Heart left ventricle (tissue), 16 donors: Measurements from ENCODE around the gene RFC2. TPM values are rescaled to one million over a fixed set of nuclear protein-coding genes. Genes with fewer than 3 reads are reported as not detected.

Source experiments
- ATAC-seq, 4 donors: fragments of 200-7000 bp; cut with Tn5 transposase; one replicate each; pipeline ENCODE4 v1.9.1; 2020 to 2022; ENCODE audit warnings: moderate library complexity in 4 of 4, mild to moderate bottlenecking in 3 of 4, moderate number of reproducible peaks in 1 of 4
- DNase-seq, 5 donors: peaks; one replicate each; pipeline ENCODE4 v3.0.0-alpha.2; 2020
- H3K27ac ChIP-seq, 12 donors: fragments of 200-600 bp; sonication (generic) in 4 of 12; one replicate each; pipeline versions ENCODE4 v1.5.0 to v1.8.0; 2016 to 2022; ENCODE audit warnings: mild to moderate bottlenecking in 2 of 12
- H3K27me3 ChIP-seq, 9 donors: fragments of 200-600 bp; sonication (generic) in 2 of 9; one replicate each; pipeline versions ENCODE4 v1.5.1 to v1.8.0; 2016 to 2022; ENCODE audit warnings: mild to moderate bottlenecking in 3 of 9
- H3K36me3 ChIP-seq, 9 donors: fragments of 200-600 bp; sonication (generic) in 2 of 9; one replicate each; pipeline versions ENCODE4 v1.5.0 to v1.8.0; 2018 to 2022; ENCODE audit warnings: mild to moderate bottlenecking in 2 of 9
- H3K4me1 ChIP-seq, 12 donors: fragments of 200-600 bp; sonication (generic) in 4 of 12; one replicate each; pipeline versions ENCODE4 v1.5.0 to v1.8.0; 2016 to 2022; ENCODE audit warnings: mild to moderate bottlenecking in 3 of 12
- H3K4me3 ChIP-seq, 12 donors: fragments of 200-600 bp; sonication (generic) in 4 of 12; one replicate each; pipeline versions ENCODE4 v1.5.0 to v1.8.0; 2017 to 2022; ENCODE audit warnings: mild to moderate bottlenecking in 9 of 12, moderate library complexity in 4 of 12
- H3K9me3 ChIP-seq, 12 donors: fragments of 200-600 bp; sonication (generic) in 4 of 12; one replicate each; pipeline versions ENCODE4 v1.5.0 to v1.8.0; 2016 to 2022; ENCODE audit warnings: mild to moderate bottlenecking in 1 of 12
- CTCF ChIP-seq, 12 donors: fragments of 200-600 bp; sonication (generic) in 4 of 12; IDR thresholded peaks; one replicate each; pipeline versions ENCODE4 v1.5.0 to v1.8.0; 2018 to 2022; ENCODE audit warnings: antibody characterized with exemption in 12 of 12, mild to moderate bottlenecking in 5 of 12
- POLR2A ChIP-seq, 2 donors: fragments of 450-650 bp; IDR thresholded peaks; one replicate each; pipeline ENCODE4 v1.6.1; 2017; ENCODE audit warnings: antibody characterized with exemption in 2 of 2, mild to moderate bottlenecking in 2 of 2, moderate library complexity in 2 of 2
- WGBS, 4 donors: extraction: QIAGEN DNeasy Blood & Tissue Kit in 2 of 4; methylation state at CpG; one replicate each; pipeline versions ENCODE4 v1.1.5 to v1.1.7; 2013 to 2018; 5-methylcytosine and 5-hydroxymethylcytosine counted together
- intact Hi-C, 10 donors: fragments of 100-400 bp; cut with DNase I; formaldehyde crosslinking; loops; one replicate each; pipeline versions ENCODE4 v1.11.1 to v1.14.2; 2022
- polyA plus RNA-seq, 2 donors: library from polyadenylated mRNA; stranded (reverse); fragments of 200-250 nt; gene quantifications; one replicate each; pipeline ENCODE4 v1.2.3, GENCODE V29; 2013
- total RNA-seq, 9 donors: library from RNA; depleted of rRNA in 2 of 9; stranded (reverse); fragments of >200 nt in 2 of 9; fragmentation: NEBNext Ultra II Directional in 3 of 9; extraction: Animal tissue kit (Norgen Biotek cat#: 25700) in 3 of 9; gene quantifications; one replicate each; pipeline versions ENCODE4 v1.1.0 to v1.2.4, GENCODE V29; 2016 to 2023
- donor health status: ischemic (EF 13 %, LVEDD 7.1; RV severe dilation, severe dysfunction).
- donor health status: healthy with polysubstance abuse.
- donor health status: DM: no; HTN: yes; CAD: no.
- donor health status: DM: no; HTN: no; CAD: no.
- donor health status: ischemic (EF 25% LVEDD 6.9; RV normal size, moderate dysfunction).
- donor health status: ischemic (EF 25% LVEDD 5.7; RV mildly dilated, moderate dysfunction).
- donor health status: healthy.
- donor health status: DM: yes; HTN: yes; CAD: no.
- donor health status: ischemic (EF 35%, LVEDD 5.7; RV mildly dilated, moderate dysfunction).
- donor health status: nonischemic (EF 11% LVEDD 7.7; RV severe dilation, severe dysfunction).
- donor health status: DM: yes; HTN: yes; CAD: no.
- donor health status: PGD.
- donor health status: ischemic (EF 29% LVEDD 5.4; RV normal size, mild dysfunction).
- donor health status: nonischemic (EF 23%, LVEDD 6.1; RV moderate dilation, normal function).

RFC2 gene
- total and polyA plus RNA-seq, 11 donors, result 7.8 to 21.8 (median 12.2) TPM

- H3K36me3 ChIP-seq, result peaks cover 0 to 5% (median 0%) of the 10 kb centered on the region in 9 donors
- peaks cover 0 to 4% (median 0%) of the 10 kb centered on the region in 12 donors for H3K9me3 ChIP-seq
- DNase-seq (no peak), ATAC-seq (no peak)
- TF ChIP-seq POLR2A (IDR thresholded peaks at IDR 0.05), result no peak
- TF ChIP-seq CTCF (IDR thresholded peaks at IDR 0.05), result no peak
- H3K4me3 ChIP-seq, result no peak overlapping the region
- intact Hi-C loops, result no loop called here
- H3K27ac ChIP-seq, result no peak overlapping the region
- peaks cover 0 to 32% (median 0%) of the 10 kb centered on the region in 12 donors for H3K4me1 ChIP-seq
- whole genome bisulfite sequencing, 4 donors, result 85 to 92% (median 86%) methylated on average over 2 of the region's 2 CpGs
- no peaks in the 10 kb centered on the region for H3K27me3 ChIP-seq
Observed at GRCh38 chr7:74218343-74218698, 35.9 kb downstream of the RFC2 start.

GRCh38 chr7:74217455-74218342 lies 36.5 kb downstream of the RFC2 start:
- 50 to 62% (median 57%) methylated on average over 19 to 20 of the region's 20 CpGs for WGBS, 4 donors
- Histone ChIP-seq H3K4me1 (peaks cover 0 to 32% (median 0%) of the 10 kb centered on the region in 12 donors), H3K36me3 (peaks cover 0 to 5% (median 0%) of the 10 kb centered on the region in 9 donors), H3K4me3 (no peak overlapping the region), H3K9me3 (peaks cover 0 to 4% (median 0%) of the 10 kb centered on the region in 12 donors), H3K27me3 (no peaks in the 10 kb centered on the region), H3K27ac (peak overlapping the region in 1 of 12 donors; percentile 63)
- DNase-seq, result peak in 1 of 5 donors; percentile 51
- TF ChIP-seq CTCF (IDR thresholded peaks at IDR 0.05), result no peak
- TF ChIP-seq POLR2A (IDR thresholded peaks at IDR 0.05), result no peak
- ATAC-seq, result peak in 2 of 4 donors; percentile 12 to 49
- intact Hi-C loops, result no loop called here

GRCh38 chr7:74216361-74216761 lies 37.8 kb downstream of the RFC2 start:
- Histone ChIP-seq H3K4me1 (peaks cover 0 to 32% (median 0%) of the 10 kb centered on the region in 12 donors), H3K27me3 (no peaks in the 10 kb centered on the region), H3K36me3 (peaks cover 0 to 5% (median 0%) of the 10 kb centered on the region in 9 donors), H3K27ac (no peak overlapping the region), H3K4me3 (no peak overlapping the region), H3K9me3 (peaks cover 0 to 4% (median 0%) of the 10 kb centered on the region in 12 donors)
- no peak for TF ChIP-seq POLR2A (IDR thresholded peaks at IDR 0.05)
- no peak for TF ChIP-seq CTCF (IDR thresholded peaks at IDR 0.05)
- DNase-seq (peak in 1 of 5 donors; percentile 41), ATAC-seq (no peak)
- WGBS, 4 donors, result 78 to 82% (median 80%) methylated on average over 7 to 8 of the region's 8 CpGs
- intact Hi-C loops, result no loop called here

GRCh38 chr7:74215921-74216320 lies 38.3 kb downstream of the RFC2 start:
- H3K27me3 ChIP-seq, result no peaks in the 10 kb centered on the region
- no peak overlapping the region for H3K27ac ChIP-seq
- H3K4me1 ChIP-seq, result peaks cover 0 to 32% (median 0%) of the 10 kb centered on the region in 12 donors
- intact Hi-C loops, result no loop called here
- TF ChIP-seq POLR2A (IDR thresholded peaks at IDR 0.05) (no peak), CTCF (IDR thresholded peaks at IDR 0.05) (no peak)
- H3K36me3 ChIP-seq, result peaks cover 0 to 5% (median 0%) of the 10 kb centered on the region in 9 donors
- H3K9me3 ChIP-seq, result peaks cover 0 to 4% (median 0%) of the 10 kb centered on the region in 12 donors
- ATAC-seq, result no peak
- H3K4me3 ChIP-seq, result no peak overlapping the region
- no peak for DNase-seq
- 87 to 93% (median 91%) methylated on average over 13 to 15 of the region's 15 CpGs for WGBS, 4 donors
